ENCODE results near the gene CFAP126. TPM values are rescaled to one million over a fixed set of nuclear protein-coding genes. Genes with fewer than 3 reads are reported as not detected.
"Not testable (repeated sequence)": the region's sequence is repeated elsewhere in the genome, so short reads cannot be mapped to it uniquely, and the experiment has no call there.

CFAP126 gene
- total RNA-seq, result not detected

GRCh38 chr1:161367684-161368400 is at the start of gene CFAP126:
Gene CFAP126 (minus strand): TSS chr1:161367876. CDS start chr1:161367868, 8 bp downstream.
- DNase-seq, result peak; percentile 60

DNA sequence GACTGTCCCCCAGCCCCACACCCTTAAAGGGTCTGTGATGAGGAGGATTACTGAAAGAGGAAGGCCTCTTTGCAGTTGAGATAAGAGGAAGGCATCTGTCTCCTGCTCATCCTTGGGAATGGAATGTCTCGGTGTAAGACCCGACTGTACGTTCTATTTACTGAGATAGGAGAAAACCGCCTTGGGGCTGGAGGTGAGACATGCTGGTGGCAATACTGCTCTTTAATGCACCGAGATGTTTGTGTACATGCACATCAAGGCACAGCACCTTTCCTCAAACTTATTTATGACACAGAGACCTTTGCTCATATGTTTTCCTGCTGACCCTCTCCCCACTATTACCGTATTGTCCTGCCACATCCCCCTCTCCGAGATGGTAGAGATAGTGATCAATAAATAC is 45.4 kb upstream of the CFAP126 start:
- DNase-seq, result not testable (repeated sequence)

DNA sequence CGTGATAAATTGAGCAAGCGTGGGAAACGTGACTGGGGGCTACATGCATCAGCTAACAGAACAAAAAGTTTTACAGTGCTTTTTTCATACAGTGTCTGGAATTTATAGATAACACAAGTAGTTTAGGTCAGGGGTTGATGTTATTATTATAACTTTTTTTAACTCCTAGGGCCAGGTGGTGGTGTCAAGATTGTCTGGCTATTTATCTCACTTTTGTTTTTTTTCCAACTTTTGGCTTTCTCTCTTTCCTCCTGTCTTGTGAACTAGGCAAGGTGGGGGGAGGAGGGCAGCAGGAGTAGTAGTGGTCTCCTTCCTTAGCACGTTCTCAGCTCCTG is 42.9 kb upstream of the CFAP126 start:
- DNase-seq, result not testable (repeated sequence)

GRCh38 chr1:161409848-161410635 is 42.4 kb upstream of the CFAP126 start:
- DNase-seq, result not testable (repeated sequence)

- no peak for DNase-seq
These were observed 40.9 kb upstream of the CFAP126 start for GRCh38 chr1:161408429-161409052.

GRCh38 chr1:161407451-161407985 is 39.8 kb upstream of the CFAP126 start:
- DNase-seq, result no peak

DNA sequence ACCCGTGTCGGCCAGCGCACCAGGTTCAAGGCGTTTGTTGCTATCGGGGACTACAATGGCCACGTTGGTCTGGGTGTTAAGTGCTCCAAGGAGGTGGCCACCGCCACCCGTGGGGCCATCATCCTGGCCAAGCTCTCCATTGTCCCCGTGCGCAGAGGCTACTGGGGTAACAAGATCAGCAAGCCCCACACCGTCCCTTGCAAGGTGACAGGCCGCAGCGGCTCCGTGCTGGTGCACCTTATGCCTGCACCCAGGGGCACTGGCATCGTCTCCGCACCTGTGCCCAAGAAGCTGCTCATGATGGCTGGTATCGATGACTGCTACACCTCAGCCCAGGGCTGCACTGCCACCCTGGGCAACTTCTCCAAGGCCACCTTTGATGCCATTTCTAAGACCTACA is 38.9 kb upstream of the CFAP126 start:
- not testable (repeated sequence) for DNase-seq

GRCh38 chr1:161404051-161404597 is 36.4 kb upstream of the CFAP126 start:
- no peak for DNase-seq

DNA sequence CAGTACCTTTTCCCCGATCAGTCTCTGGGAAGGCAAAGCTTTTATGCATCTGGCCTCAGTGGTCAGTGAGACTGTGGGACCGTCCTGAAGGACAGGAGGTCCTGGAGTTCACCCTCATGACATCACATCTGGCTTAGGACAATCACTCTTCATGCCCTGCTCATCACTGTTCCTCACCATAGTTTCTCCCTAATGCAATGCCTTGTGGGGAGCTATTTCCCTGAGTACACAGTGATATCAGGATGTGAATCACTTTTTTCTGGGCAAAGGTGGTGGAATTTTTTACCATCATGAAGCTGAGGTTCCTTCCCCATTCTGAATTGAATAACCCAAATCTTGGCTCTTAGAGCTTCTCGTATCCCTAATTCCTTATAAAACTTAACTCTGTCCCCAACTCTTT is 34.8 kb upstream of the CFAP126 start:
- no peak for DNase-seq

DNA sequence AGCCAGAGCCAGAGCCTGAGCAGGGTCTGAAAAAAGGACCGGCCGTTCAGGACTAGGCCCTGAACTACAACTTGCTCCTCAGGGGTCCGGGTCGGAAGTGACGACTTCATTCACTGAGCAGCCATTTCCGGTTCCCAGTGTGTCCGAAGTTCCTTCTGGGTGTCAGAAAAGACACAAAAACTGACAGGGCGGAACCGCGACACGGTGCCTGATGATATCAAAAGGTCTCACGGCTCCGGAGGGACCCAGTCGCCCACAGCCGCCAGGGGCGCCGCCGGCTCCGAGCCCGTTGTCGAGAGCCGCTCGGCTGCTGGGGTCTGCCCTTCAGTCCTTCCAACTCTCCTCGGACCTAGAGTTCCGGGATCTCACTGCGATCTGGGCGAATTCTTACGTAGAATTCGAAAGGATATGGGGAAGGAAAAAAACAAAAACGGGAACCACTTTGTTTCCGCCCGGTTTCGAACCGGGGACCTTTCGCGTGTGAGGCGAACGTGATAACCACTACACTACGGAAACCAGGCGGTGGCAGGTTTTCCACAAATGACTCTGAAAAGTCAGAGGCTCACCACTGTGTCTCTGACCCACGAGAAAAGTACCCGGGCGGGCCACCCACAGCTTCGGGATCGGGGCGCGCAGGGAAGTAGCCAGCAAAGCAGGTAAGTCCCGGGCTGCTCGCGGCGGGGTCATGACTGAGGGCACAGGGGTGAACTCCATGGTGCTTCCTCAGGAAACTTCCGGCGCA is 31.8 kb upstream of the CFAP126 start:
- DNase-seq, result peak; percentile 97

GRCh38 chr1:161398900-161399256 is 31.2 kb upstream of the CFAP126 start:
- DNase-seq, result no peak

GRCh38 chr1:161397038-161397437 is 29.4 kb upstream of the CFAP126 start:
- not testable (repeated sequence) for DNase-seq

DNA sequence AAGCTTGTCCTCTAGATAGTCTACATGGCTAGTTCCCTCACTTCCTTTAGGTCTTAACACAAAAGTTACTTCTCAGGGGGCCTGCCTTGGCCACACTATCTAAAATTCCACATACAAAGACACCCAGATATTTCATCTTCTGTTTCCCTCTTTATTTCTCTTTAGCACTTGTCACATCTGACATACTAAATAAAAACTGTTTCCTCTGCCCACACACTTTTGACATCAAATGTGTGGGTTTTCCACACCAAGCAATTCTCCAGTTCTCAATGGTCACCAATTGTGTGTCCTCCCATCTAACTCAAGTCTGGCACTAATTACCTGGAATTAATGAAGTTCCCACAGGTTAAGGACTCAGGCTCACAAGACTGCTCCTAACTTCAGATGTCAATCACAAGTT is 25.5 kb upstream of the CFAP126 start:
- no peak for DNase-seq

DNA sequence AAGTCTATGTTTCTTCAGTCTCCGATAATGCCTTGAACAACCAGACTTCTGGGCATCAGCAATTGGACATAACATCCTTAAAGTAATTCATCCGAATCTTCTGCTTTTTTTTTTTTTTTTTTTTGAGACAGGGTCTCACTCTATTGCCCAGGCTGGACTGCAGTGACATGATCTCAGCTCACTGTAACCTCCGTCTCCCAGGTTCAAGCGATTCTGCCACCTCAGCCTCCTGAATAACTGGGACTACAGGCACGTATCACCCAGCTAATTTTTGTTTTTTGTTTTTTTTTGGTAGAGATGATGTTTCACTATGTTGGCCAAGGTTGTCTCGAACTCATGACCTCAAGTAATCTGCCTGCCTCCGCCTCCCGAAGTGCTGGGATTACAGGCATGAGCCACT is 23.9 kb upstream of the CFAP126 start:
- no peak for DNase-seq

DNA sequence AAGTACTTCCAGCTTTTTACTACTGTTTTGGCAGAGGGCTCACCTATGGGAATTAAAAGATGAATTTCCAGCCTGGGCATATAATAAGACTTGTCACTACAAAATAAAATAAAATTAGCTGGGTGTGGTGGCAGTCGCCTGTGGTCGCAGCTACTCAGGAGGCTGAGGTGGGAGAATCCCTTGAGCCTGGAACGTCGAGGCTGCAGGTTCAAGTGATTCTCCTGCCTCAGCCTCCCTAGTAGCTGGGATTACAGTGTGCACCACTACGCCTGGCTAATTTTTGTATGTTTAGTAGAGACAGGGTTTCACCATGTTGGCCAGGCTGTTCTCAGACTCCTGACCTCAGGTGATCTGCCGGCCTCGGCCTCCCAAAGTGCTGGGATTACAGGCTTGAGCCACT is 23.5 kb upstream of the CFAP126 start:
- not testable (repeated sequence) for DNase-seq

DNA sequence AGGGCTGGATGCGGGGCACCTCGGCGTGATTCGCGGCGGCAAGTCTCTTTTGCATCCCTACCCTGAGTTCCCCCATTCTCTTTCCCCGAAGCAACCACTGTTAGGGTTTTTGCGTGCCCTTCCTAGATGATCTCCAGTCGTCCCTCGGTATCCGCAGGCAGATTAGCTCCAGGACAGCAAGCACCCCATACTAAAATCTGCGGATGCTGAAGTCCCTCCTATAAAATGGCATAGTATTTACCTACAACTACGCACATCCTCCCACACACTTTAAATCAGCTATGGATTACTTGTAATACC is 22.8 kb upstream of the CFAP126 start:
- DNase-seq, result no peak

DNA sequence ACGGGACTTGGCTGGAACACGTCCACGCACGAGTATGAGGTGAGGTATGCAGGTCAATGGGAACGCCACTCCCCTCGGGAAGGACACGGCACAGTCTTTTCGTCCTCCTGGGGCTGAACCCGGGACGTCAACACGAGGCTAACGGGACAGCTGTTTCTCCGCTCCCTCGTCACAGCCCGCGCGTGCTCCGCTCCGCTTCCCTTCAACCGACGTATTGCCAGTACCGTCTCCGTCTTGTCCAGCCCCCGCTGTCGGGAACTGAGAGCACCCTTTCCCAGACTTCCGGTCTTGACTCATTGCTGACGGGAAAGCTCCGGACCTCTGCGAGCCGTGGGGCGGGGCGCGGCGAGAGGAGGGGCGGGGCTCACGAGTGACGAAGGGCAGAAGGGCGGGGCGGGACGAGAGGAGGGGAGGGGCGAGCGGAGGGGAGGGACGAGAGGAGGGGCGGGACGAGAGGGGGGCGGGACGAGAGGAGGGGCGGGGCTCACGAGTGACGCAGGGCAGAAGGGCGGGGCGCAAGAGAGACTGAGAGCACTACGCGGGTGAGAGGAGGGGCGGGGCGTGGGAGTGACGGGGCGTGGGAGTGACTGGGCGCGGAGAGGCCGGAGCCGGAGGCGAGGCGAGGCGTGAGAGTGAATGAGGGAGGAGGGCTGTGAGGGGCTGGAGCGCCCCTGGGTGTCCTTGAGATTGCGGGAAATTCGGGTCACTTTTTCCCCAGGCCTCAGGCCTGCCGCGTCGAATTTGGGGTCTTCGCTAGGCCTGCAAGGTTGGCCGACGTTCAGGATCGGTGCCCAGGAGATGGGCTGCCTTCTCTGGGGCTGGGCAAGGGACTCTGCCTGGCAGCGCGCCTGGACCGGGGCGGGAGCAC is 22.2 kb upstream of the CFAP126 start:
- DNase-seq, result peak; percentile 98

- not testable (repeated sequence) for DNase-seq
These were observed 21.5 kb upstream of the CFAP126 start for GRCh38 chr1:161389158-161389557.

DNA sequence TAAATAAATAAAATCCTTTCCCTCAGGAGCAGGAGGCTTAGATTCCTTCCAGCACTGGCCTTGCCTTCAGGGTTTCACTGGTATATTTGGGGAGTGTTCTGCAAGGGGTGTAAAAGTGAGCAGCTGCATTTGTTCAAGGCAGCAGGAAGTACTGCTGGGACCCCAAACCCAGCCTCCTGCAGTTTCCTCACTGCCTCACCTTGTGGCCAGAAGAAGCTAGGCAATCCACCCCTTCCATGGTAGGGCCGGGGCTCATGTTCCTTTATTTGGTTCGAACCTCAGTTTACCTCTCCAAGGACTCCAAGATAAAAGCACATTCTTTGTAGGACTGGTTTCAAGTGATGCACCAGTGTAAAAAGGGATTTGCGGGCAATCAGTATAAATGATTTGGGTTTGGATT is 21.0 kb upstream of the CFAP126 start:
- no peak for DNase-seq

DNA sequence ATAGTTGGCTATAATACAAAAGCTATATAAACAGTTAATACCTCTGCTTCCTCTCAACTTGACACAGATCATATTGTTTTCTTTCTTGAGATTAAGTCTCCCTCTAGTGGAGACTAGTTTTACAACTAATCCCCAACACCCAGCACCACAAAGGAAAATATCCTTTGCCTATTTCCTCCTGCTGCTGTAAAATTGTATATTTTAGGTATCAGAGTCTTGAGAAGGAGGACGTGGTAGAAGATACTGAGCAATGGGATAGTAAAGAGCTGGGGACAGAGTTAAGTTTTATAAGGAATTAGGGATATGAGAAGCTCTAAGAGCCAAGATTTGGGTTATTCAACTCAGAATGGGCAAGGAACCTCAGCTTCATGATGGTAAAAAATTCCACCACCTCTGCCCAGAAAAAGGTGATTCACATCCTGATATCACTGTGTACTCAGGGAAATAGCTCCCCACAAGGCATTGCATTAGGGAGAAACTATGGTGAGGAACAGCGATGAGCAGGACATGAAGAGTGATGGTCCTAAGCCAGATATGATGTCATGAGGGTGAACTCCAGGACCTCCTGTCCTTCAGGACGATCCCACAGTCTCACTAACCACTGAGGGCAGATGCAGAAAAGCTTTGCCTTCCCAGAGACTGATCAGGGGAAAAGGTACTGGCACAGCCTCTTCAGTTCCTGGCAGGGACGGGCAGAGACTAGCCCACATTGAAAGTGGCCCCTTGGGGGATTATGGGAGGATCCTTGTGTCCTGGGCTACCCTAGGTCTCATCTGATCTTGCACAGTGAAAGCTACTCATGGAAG is 14.7 kb upstream of the CFAP126 start:
- DNase-seq, result peak; percentile 78

All from tongue (tissue), 2 donors.